Measurements from ENCODE around the gene FAM9A.

Gene FAM9A

DNA sequence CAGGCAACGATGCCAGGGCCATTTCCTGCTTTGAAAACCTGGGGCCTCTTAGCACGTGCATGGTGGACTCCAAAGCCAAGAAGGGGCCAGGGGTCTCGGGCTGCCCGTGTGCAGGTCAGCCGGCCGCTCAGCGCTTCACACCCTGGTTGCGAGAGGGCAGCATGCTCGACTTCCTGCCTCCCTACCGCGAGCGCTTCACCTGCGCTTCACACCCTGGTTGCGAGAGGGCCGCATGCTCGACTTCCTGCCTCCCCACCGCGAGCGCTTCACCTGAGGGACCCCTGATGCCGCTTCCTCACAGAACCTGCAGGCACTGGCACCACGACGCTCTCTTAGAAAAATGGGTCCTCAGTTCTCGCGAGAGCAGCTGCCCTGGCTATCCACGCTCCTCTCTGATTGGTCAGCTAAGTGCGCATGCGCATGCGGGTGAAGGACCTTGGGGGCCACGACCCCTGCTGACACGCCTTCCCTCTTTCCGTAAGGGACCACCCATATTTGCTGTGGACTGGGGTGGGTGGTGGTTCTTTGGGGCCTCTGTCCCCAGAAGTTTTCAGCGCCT is at the start of gene FAM9A:
Gene FAM9A (minus strand): TSS at position 343 of the 559 bp plus-strand sequence. CDS start 1,212 bp downstream, outside the sequence.
- Histone ChIP-seq H3K79me2 (no peaks in the 10 kb centered on the region), H3K36me3 (ENCODE audit: control insufficient read depth, insufficient read depth, low read length) (no peaks in the 10 kb centered on the region), H3K4me2 (ENCODE audit: low read length) (no peak within 1 kb of the TSS), H3K9me3 (ENCODE audit: control insufficient read depth, low read length) (no peaks in the 10 kb centered on the region), H3K27me3 (ENCODE audit: control insufficient read depth, insufficient read depth, low read length) (no peaks in the 10 kb centered on the region), H2AFZ (no peak within 1 kb of the TSS), H3K4me1 (no peaks in the 10 kb centered on the region), H3K27ac (no peak within 1 kb of the TSS), H3K9ac (no peak within 1 kb of the TSS), H3K4me3 (ENCODE audit: low read depth, low read length) (no peak within 1 kb of the TSS)
- TF ChIP-seq, protein P1, sequence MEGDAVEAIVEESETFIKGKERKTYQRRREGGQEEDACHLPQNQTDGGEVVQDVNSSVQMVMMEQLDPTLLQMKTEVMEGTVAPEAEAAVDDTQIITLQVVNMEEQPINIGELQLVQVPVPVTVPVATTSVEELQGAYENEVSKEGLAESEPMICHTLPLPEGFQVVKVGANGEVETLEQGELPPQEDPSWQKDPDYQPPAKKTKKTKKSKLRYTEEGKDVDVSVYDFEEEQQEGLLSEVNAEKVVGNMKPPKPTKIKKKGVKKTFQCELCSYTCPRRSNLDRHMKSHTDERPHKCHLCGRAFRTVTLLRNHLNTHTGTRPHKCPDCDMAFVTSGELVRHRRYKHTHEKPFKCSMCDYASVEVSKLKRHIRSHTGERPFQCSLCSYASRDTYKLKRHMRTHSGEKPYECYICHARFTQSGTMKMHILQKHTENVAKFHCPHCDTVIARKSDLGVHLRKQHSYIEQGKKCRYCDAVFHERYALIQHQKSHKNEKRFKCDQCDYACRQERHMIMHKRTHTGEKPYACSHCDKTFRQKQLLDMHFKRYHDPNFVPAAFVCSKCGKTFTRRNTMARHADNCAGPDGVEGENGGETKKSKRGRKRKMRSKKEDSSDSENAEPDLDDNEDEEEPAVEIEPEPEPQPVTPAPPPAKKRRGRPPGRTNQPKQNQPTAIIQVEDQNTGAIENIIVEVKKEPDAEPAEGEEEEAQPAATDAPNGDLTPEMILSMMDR (IDR thresholded peaks at IDR 0.05): no peak

DNA sequence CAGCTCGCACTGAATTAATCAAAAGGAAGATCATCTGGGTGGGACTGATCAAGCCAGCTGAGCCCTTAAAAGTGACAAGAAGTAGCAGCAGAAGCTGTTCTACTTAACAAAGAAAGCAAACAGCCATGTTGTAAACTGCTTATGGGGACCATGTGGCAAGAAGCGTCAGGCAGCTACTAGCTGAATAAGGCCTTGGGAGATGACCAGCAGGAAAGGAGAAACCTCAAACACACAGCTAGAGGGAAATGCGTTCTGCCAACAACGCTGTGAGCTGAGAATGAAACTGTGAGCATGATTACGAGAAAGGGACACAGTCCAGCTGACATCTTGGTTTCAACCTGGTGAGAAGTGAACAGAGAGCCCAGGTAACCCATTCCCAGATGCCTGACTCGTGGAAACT is 49.3 kb upstream of the FAM9A start:
- no peaks in the 10 kb centered on the region for H3K79me2 ChIP-seq
- H3K36me3 ChIP-seq (ENCODE audit: control insufficient read depth, insufficient read depth, low read length): no peaks in the 10 kb centered on the region
- TF ChIP-seq, protein P1 (IDR thresholded peaks at IDR 0.05): no peak
- no peak overlapping the region for H3K27ac ChIP-seq
- no peak overlapping the region for H3K4me3 ChIP-seq (ENCODE audit: low read depth, low read length)
- no peak overlapping the region for H2AFZ ChIP-seq
- no peaks in the 10 kb centered on the region for H3K9me3 ChIP-seq (ENCODE audit: control insufficient read depth, low read length)
- no peaks in the 10 kb centered on the region for H3K27me3 ChIP-seq (ENCODE audit: control insufficient read depth, insufficient read depth, low read length)
- no peak overlapping the region for H3K9ac ChIP-seq
- no peak overlapping the region for H3K4me2 ChIP-seq (ENCODE audit: low read length)
- H3K4me1 ChIP-seq: no peaks in the 10 kb centered on the region

DNA sequence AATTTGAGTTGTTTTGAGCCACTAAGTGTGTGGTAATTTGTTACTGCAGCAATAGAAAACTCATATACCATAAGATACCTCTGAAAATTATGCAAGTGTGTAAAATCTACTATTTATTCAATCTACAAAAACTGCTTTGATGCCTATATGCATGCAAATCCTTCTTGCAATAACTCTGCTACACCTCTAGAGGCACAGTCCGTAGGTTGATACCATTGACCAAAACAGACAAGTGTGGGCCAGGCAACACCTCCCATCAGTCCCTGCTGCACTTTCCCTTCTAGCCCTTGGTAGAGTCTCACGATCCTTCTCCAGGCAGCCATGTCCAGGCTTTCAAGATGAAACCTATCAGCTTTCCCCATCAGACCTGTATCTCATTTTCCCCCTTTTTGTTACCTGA is 48.8 kb upstream of the FAM9A start:
- Histone ChIP-seq H3K9me3 (ENCODE audit: control insufficient read depth, low read length) (no peaks in the 10 kb centered on the region), H2AFZ (no peak overlapping the region), H3K9ac (no peak overlapping the region), H3K79me2 (no peaks in the 10 kb centered on the region), H3K27ac (no peak overlapping the region), H3K27me3 (ENCODE audit: control insufficient read depth, insufficient read depth, low read length) (no peaks in the 10 kb centered on the region), H3K4me1 (no peaks in the 10 kb centered on the region), H3K36me3 (ENCODE audit: control insufficient read depth, insufficient read depth, low read length) (no peaks in the 10 kb centered on the region), H3K4me2 (ENCODE audit: low read length) (no peak overlapping the region), H3K4me3 (ENCODE audit: low read depth, low read length) (no peak overlapping the region)
- TF ChIP-seq, protein P1 (IDR thresholded peaks at IDR 0.05): no peak

DNA sequence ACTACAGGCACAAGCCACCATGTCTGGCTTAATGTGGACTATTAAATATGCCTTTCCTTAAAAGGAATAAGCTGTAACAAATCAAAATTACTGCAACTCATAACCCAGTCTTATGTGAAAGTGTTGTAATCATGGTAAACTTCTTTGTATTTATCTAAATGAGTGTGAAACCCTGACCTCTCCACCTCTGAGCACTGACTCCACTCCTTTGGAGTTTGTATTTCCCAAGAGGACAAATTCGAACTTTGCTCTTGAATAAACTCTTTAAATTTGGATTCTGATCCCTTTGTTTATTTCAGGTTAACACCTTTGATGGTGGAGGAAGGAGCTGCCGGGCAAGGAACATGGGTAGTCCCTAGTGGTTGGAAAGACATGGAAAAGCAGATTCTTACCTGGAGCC is 48.3 kb upstream of the FAM9A start:
- H3K9ac ChIP-seq: no peak overlapping the region

More for the DNA sequence above, 48.3 kb upstream of the FAM9A start:
- Histone ChIP-seq H3K4me2 (ENCODE audit: low read length) (no peak overlapping the region), H3K9me3 (ENCODE audit: control insufficient read depth, low read length) (no peaks in the 10 kb centered on the region), H3K4me3 (ENCODE audit: low read depth, low read length) (no peak overlapping the region), H3K4me1 (no peaks in the 10 kb centered on the region), H3K27ac (no peak overlapping the region), H2AFZ (no peak overlapping the region), H3K36me3 (ENCODE audit: control insufficient read depth, insufficient read depth, low read length) (no peaks in the 10 kb centered on the region), H3K27me3 (ENCODE audit: control insufficient read depth, insufficient read depth, low read length) (no peaks in the 10 kb centered on the region), H3K79me2 (no peaks in the 10 kb centered on the region)
- TF ChIP-seq, protein P1 (IDR thresholded peaks at IDR 0.05): no peak
